ENCODE results near the gene NIPSNAP2. TPM values are rescaled to one million over a fixed set of nuclear protein-coding genes. Genes with fewer than 3 reads are reported as not detected.
A peak's percentile ranks its signal among the peaks of the same experiment; 100 is the strongest.
"Not testable (repeated sequence)": the region's sequence is repeated elsewhere in the genome, so short reads cannot be mapped to it uniquely, and the experiment has no call there.

Gene NIPSNAP2
- polyA plus RNA-seq, 1 of the 3 experiments (the other 2 are of a cell fraction) = 57.5 TPM

DNA sequence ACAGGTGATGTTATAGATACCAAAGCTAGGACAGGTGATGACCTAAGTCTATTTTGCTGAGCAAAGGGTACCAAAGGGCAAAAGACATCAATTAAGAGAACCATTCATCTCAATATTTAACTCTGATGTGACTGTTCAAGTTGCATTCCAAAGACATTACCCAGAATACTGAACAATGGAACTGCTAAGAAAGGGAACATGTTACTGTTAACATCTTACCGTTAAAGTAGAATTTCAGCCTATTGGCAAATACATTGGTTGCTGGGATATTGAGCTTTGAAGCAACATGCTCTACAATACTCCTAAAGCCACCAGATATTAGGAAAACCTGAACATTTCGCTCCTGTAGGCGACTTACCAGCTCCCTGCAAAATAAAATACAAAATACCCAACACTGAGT lies 52.6 kb downstream of the NIPSNAP2 start:
- DNase-seq; H4K20me1 ChIP-seq (ENCODE audit: insufficient read depth); POLR2A ChIA-PET; H3K79me2 ChIP-seq (ENCODE audit: insufficient read depth); H2AFZ ChIP-seq (ENCODE audit: low read depth); H3K9me3 ChIP-seq; H3K9ac ChIP-seq; H3K4me1 ChIP-seq (ENCODE audit: control insufficient read depth in 1 of 2, insufficient read depth in 2 of 2, low read depth in 1 of 2, low read length in 1 of 2); H3K4me2 ChIP-seq; H3K27ac ChIP-seq (ENCODE audit: low read depth in 2 of 2, low read length in 1 of 2); H3K4me3 ChIP-seq (ENCODE audit: low read depth in 2 of 2, low read length in 1 of 2); H3F3A ChIP-seq (replicated peaks; ENCODE audit: insufficient read depth); H3K9me2 ChIP-seq; H3K27me3 ChIP-seq (ENCODE audit: insufficient read depth): not testable (repeated sequence)
- CTCF ChIA-PET = interaction anchor here (0.6 to 1.0 kb wide), 2 partner anchors 45 to 63 kb away, joined by 3 to 4 read pairs; no protein-coding TSS in a partner anchor
- 91% methylated on average over 3 of the region's 3 CpGs for WGBS (ENCODE audit: low lambda C conversion rate)
- TF ChIP-seq PBX3 (IDR thresholded peaks at IDR 0.05) = peak; percentile 44; the same call in 1 of the 2 replicates
- H3K36me3 ChIP-seq (replicated peaks in 1 of 2; ENCODE audit: control insufficient read depth in 1 of 2, insufficient read depth in 2 of 2, low read length in 1 of 2) = peaks cover 17 to 63% of the 10 kb centered on the region in 2 experiments

- no peaks in the 10 kb centered on the region for H3K9me2 ChIP-seq
- no peaks in the 10 kb centered on the region for H3K27me3 ChIP-seq (ENCODE audit: insufficient read depth)
- H3K4me3 ChIP-seq (ENCODE audit: low read depth in 2 of 2, low read length in 1 of 2) = no peak overlapping the region
- H3F3A ChIP-seq (replicated peaks; ENCODE audit: insufficient read depth) = no peaks in the 10 kb centered on the region
- no peak overlapping the region for H2AFZ ChIP-seq (ENCODE audit: low read depth)
- WGBS (ENCODE audit: low lambda C conversion rate) = 80% methylated on average over 9 of the region's 9 CpGs
- H4K20me1 ChIP-seq (ENCODE audit: insufficient read depth) = no peaks in the 10 kb centered on the region
- no peaks in the 10 kb centered on the region for H3K79me2 ChIP-seq (ENCODE audit: insufficient read depth)
- no peak overlapping the region for H3K27ac ChIP-seq (ENCODE audit: low read depth in 2 of 2, low read length in 1 of 2)
- no peaks in the 10 kb centered on the region for H3K9me3 ChIP-seq
- no peaks in the 10 kb centered on the region for H3K4me1 ChIP-seq (ENCODE audit: control insufficient read depth in 1 of 2, insufficient read depth in 2 of 2, low read depth in 1 of 2, low read length in 1 of 2)
- ChIA-PET CTCF (interaction anchor here (0.9 to 1.5 kb wide), 3 partner anchors 13 to 55 kb away, joined by 3 to 7 read pairs (median 4); partner anchors contain the start of gene NIPSNAP2), POLR2A (no interaction called here)
- H3K9ac ChIP-seq = no peak overlapping the region
- no peak overlapping the region for H3K4me2 ChIP-seq
- no peak for DNase-seq
- H3K36me3 ChIP-seq (replicated peaks in 1 of 2; ENCODE audit: control insufficient read depth in 1 of 2, insufficient read depth in 2 of 2, low read length in 1 of 2) = peaks cover 15 to 44% of the 10 kb centered on the region in 2 experiments
- TF ChIP-seq, protein P1, sequence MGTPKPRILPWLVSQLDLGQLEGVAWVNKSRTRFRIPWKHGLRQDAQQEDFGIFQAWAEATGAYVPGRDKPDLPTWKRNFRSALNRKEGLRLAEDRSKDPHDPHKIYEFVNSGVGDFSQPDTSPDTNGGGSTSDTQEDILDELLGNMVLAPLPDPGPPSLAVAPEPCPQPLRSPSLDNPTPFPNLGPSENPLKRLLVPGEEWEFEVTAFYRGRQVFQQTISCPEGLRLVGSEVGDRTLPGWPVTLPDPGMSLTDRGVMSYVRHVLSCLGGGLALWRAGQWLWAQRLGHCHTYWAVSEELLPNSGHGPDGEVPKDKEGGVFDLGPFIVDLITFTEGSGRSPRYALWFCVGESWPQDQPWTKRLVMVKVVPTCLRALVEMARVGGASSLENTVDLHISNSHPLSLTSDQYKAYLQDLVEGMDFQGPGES (IDR thresholded peaks at IDR 0.05; ENCODE audit: low read depth, low read length) = no peak
- TF ChIP-seq, protein P2, sequence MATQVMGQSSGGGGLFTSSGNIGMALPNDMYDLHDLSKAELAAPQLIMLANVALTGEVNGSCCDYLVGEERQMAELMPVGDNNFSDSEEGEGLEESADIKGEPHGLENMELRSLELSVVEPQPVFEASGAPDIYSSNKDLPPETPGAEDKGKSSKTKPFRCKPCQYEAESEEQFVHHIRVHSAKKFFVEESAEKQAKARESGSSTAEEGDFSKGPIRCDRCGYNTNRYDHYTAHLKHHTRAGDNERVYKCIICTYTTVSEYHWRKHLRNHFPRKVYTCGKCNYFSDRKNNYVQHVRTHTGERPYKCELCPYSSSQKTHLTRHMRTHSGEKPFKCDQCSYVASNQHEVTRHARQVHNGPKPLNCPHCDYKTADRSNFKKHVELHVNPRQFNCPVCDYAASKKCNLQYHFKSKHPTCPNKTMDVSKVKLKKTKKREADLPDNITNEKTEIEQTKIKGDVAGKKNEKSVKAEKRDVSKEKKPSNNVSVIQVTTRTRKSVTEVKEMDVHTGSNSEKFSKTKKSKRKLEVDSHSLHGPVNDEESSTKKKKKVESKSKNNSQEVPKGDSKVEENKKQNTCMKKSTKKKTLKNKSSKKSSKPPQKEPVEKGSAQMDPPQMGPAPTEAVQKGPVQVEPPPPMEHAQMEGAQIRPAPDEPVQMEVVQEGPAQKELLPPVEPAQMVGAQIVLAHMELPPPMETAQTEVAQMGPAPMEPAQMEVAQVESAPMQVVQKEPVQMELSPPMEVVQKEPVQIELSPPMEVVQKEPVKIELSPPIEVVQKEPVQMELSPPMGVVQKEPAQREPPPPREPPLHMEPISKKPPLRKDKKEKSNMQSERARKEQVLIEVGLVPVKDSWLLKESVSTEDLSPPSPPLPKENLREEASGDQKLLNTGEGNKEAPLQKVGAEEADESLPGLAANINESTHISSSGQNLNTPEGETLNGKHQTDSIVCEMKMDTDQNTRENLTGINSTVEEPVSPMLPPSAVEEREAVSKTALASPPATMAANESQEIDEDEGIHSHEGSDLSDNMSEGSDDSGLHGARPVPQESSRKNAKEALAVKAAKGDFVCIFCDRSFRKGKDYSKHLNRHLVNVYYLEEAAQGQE (IDR thresholded peaks at IDR 0.05; ENCODE audit: low read depth, low read length) = no peak
- TF ChIP-seq YY1 (IDR thresholded peaks at IDR 0.05; ENCODE audit: low read depth) (no peak), RFX5 (IDR thresholded peaks at IDR 0.05; ENCODE audit: low read length) (no peak), RXRA (IDR thresholded peaks at IDR 0.05; ENCODE audit: borderline replicate concordance, low read depth) (no peak), ELF1 (IDR thresholded peaks at IDR 0.05) (no peak), RAD21 (IDR thresholded peaks at IDR 0.05; ENCODE audit: low read length) (no peak), POLR2AphosphoS5 (IDR thresholded peaks at IDR 0.05; ENCODE audit: low read depth, low read length) (no peak), NFIC (IDR thresholded peaks at IDR 0.05; ENCODE audit: borderline replicate concordance) (no peak), TAF1 (IDR thresholded peaks at IDR 0.05; ENCODE audit: borderline replicate concordance, low read depth, low read length) (no peak), PBX3 (IDR thresholded peaks at IDR 0.05) (no peak), GATA2 (CRISPR knock-in tag; IDR thresholded peaks at IDR 0.05) (no peak), MEF2A (IDR thresholded peaks at IDR 0.05; ENCODE audit: borderline replicate concordance, low read depth) (no peak)
- TF ChIP-seq, protein P3, sequence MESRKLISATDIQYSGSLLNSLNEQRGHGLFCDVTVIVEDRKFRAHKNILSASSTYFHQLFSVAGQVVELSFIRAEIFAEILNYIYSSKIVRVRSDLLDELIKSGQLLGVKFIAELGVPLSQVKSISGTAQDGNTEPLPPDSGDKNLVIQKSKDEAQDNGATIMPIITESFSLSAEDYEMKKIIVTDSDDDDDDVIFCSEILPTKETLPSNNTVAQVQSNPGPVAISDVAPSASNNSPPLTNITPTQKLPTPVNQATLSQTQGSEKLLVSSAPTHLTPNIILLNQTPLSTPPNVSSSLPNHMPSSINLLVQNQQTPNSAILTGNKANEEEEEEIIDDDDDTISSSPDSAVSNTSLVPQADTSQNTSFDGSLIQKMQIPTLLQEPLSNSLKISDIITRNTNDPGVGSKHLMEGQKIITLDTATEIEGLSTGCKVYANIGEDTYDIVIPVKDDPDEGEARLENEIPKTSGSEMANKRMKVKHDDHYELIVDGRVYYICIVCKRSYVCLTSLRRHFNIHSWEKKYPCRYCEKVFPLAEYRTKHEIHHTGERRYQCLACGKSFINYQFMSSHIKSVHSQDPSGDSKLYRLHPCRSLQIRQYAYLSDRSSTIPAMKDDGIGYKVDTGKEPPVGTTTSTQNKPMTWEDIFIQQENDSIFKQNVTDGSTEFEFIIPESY (IDR thresholded peaks at IDR 0.05; ENCODE audit: borderline replicate concordance, low read depth) = no peak
- TF ChIP-seq, protein P4, sequence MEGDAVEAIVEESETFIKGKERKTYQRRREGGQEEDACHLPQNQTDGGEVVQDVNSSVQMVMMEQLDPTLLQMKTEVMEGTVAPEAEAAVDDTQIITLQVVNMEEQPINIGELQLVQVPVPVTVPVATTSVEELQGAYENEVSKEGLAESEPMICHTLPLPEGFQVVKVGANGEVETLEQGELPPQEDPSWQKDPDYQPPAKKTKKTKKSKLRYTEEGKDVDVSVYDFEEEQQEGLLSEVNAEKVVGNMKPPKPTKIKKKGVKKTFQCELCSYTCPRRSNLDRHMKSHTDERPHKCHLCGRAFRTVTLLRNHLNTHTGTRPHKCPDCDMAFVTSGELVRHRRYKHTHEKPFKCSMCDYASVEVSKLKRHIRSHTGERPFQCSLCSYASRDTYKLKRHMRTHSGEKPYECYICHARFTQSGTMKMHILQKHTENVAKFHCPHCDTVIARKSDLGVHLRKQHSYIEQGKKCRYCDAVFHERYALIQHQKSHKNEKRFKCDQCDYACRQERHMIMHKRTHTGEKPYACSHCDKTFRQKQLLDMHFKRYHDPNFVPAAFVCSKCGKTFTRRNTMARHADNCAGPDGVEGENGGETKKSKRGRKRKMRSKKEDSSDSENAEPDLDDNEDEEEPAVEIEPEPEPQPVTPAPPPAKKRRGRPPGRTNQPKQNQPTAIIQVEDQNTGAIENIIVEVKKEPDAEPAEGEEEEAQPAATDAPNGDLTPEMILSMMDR (IDR thresholded peaks at IDR 0.05) = no peak
Measured at GRCh38 chr7:56019501-56019900, 55.1 kb downstream of the NIPSNAP2 start.
